Measurements from ENCODE around the gene LMO7.

The LMO7 gene

GRCh38 chr13:75635101-75635827 is 866 bp upstream of the LMO7 start:
- peak; percentile 12 for DNase-seq (ENCODE audit: low read depth)
- TF ChIP-seq CTCF (IDR thresholded peaks at IDR 0.05; ENCODE audit: insufficient read depth, low read depth, low read length, missing control alignments): no peak
- peak overlapping the region; percentile 79; the same call in 1 of the 2 replicates for H3K4me3 ChIP-seq (ENCODE audit: low read depth, low read length)

- TF ChIP-seq CTCF (IDR thresholded peaks at IDR 0.05; ENCODE audit: insufficient read depth, low read depth, low read length, missing control alignments): no peak
- peak; percentile 48 for DNase-seq (ENCODE audit: low read depth)
Observed at GRCh38 chr13:75636436-75637180, 478 bp downstream of the LMO7 start.

GRCh38 chr13:75637181-75637750 is 1.1 kb downstream of the LMO7 start:
- DNase-seq (ENCODE audit: low read depth): no peak
- TF ChIP-seq CTCF (IDR thresholded peaks at IDR 0.05; ENCODE audit: insufficient read depth, low read depth, low read length, missing control alignments): no peak
- peak overlapping the region; percentile 79 for H3K4me3 ChIP-seq (ENCODE audit: low read depth, low read length)

More at GRCh38 chr13:75636436-75637180, 478 bp downstream of the LMO7 start:
- H3K4me3 ChIP-seq (ENCODE audit: low read depth, low read length): peak overlapping the region; percentile 79

GRCh38 chr13:75639454-75639853 is 3.3 kb downstream of the LMO7 start:
- no peak overlapping the region for H3K4me3 ChIP-seq (ENCODE audit: low read depth, low read length)
- no peak for DNase-seq (ENCODE audit: low read depth)
- no peak for TF ChIP-seq CTCF (IDR thresholded peaks at IDR 0.05; ENCODE audit: insufficient read depth, low read depth, low read length, missing control alignments)

GRCh38 chr13:75641026-75641425 is 4.9 kb downstream of the LMO7 start:
- TF ChIP-seq CTCF (IDR thresholded peaks at IDR 0.05; ENCODE audit: insufficient read depth, low read depth, low read length, missing control alignments): no peak

GRCh38 chr13:75643182-75643581 is 7.1 kb downstream of the LMO7 start:
- H3K4me3 ChIP-seq (ENCODE audit: low read depth, low read length): no peak overlapping the region

More at GRCh38 chr13:75641026-75641425, 4.9 kb downstream of the LMO7 start:
- no peak for DNase-seq (ENCODE audit: low read depth)
- no peak overlapping the region for H3K4me3 ChIP-seq (ENCODE audit: low read depth, low read length)

More at GRCh38 chr13:75643182-75643581, 7.1 kb downstream of the LMO7 start:
- TF ChIP-seq CTCF (IDR thresholded peaks at IDR 0.05; ENCODE audit: insufficient read depth, low read depth, low read length, missing control alignments): no peak
- DNase-seq (ENCODE audit: low read depth): no peak

Data from GM12865 (cell line).